Effector CD8-positive, alpha-beta T cell (primary cell): ENCODE results near the gene FGF1.

Source experiments
- DNase-seq: peaks from one replicate; lab custom pipeline; 2025; lab: John Stamatoyannopoulos, UW

The FGF1 gene

DNA sequence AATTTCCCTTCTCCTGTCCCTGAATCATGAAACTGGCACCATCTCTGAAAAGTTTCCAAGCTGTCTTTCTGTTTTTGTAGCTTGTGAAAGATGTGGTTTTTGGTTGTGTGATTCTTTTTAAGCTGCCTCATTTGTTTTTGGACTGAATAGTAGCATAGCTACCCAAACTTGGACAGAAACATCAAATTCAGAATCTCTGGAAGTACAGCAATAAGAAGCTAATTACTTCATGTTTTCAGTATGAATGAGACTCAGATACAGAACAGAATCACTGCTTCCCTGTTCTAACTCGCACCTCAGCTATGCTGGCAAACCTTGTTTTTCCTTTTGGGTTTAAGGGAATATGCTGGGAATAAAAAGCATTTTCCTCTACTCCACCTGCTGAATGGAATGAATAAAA lies 101.0 kb downstream of the FGF1 start:
- DNase-seq = no peak

DNA sequence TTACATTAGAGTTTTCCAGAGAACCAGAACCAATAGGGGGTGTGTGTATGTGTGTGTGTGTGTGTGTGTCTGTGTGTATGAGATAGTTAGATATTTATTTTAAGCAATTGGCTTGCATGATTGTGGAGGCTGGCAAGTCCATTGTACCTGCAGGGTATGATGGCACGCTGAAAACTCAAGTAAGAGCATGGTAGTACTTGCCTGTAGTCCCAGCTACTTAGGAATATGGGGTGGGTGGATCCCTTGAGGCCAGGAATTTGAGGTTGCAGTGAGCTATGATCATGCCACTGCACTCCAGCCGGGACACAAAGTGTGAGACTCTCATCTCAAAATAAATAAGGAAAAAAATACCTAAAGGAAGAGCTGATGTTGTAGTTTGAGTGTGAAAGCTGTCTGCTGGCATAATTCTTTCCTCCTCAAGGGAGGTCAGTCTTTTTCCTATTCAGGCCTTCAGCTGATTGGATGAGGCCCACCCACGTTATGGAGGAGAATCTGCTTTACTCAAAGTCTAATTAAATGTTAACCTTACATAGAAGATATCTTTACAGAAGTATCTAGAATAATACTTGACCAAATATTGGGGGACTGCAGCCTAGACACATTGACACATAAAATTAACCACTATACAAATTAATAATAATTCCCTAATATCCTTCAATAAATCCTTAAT lies 107.6 kb downstream of the FGF1 start:
- DNase-seq = no peak

DNA sequence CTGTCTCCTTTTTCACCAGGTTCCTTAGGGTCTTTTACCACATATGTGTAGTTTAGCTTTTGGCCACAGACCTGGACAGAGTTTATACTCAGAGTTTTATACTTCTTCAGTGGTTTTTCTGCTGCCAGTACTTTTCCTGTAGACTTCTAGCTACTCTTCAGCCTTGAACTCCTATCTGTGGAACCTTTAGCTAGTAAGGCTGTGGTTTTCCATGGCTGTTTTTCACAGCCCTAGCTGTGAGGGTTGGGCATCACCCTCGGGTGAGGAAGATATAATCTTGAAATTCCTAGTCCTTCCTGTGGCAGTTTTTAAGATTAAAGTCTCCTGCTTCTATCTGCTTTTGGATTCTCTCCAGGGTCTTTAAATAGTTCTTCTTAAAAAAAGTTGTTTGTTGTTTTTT lies 109.1 kb downstream of the FGF1 start:
- no peak for DNase-seq

DNA sequence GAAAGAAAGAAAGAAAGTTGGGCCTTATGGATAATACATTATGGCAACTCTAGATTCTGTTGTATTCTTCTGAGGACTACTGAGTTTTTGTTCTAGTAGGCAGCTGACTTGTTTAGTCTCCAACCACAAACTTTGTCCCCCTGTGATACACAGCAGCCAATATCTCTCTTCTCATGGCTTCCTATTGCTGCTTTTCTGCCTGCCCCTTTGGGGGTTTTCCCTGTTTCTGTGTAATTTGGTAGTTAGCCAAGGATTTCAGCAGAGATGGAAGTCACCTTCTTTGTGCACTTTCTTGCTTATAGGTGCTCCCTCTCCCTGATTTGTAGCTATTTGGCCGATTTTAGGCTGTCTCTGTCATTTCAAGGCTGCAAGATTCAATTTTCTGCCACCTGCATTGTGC lies 109.6 kb downstream of the FGF1 start:
- no peak for DNase-seq

DNA sequence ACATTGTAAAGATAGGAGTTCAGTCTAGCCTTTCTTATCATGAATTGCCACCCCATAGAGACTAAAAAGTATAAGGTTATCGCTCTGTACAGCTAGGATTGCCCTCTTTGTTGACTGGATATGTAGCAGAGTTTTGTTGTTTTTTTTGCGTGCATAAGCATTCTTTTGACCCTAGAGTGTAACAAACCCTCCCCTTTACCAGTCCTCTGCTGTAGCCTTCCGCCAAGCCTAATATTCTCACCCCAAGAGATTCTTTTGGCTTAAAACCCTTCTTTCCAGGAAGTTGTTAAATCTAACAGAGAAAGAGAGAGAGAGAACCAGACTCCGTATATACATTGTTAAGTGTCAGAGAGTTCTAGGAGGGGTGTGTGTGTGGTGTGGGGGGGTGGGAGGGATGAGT lies 113.9 kb downstream of the FGF1 start:
- no peak for DNase-seq

DNA sequence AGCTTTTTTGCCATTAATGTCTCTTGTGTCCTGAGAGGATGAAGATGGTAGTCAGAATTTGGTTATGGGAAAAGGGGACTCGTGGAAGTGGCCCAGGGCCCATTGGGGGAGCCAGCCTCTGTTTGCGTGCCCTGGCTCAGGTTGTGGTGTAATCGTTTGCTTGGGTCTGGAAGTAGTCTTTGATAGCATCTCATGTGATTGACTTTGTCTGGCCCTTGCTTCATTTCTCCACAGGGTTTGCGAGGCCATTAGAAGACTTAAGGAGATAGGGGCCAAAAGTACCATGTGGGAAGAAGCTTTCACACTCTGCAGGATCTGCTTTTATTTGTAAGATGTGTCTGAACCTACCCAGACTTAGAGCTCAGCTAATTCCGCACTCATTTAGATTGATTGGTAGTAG lies 114.5 kb downstream of the FGF1 start:
- no peak for DNase-seq

DNA sequence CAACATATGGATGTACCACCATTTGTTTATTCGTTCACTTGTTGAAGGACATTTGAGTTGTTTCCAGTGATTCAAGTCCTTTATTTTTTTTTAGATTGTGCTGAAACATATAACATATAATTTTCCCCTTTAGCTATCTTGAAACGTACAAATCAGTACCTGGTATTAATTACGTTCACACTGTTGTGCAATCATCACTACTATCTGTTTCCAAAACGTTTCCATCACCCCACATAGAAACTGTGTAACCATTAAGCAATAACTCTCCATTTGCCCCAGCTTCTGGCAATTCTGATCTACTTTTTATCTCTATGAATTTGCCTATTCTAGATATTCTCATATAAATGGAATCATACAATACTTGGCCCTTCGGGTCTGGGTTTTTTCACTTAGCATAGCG lies 116.0 kb downstream of the FGF1 start:
- no peak for DNase-seq

DNA sequence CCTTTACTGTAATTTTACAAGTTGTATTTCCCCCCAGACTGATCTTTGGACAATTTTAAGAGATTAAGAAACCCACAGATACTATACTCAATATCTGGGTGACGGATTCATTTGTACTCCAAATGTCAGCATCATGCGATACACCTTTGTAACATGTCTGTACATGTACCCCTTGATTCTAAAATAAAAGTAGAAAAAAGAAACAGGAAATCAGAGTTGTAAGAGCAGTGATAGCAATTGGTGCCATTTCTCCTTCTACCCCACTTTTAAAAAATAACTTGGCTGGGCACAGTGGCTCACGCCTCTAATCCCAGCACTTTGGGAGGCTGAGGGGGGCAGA lies 116.9 kb downstream of the FGF1 start:
- no peak for DNase-seq

DNA sequence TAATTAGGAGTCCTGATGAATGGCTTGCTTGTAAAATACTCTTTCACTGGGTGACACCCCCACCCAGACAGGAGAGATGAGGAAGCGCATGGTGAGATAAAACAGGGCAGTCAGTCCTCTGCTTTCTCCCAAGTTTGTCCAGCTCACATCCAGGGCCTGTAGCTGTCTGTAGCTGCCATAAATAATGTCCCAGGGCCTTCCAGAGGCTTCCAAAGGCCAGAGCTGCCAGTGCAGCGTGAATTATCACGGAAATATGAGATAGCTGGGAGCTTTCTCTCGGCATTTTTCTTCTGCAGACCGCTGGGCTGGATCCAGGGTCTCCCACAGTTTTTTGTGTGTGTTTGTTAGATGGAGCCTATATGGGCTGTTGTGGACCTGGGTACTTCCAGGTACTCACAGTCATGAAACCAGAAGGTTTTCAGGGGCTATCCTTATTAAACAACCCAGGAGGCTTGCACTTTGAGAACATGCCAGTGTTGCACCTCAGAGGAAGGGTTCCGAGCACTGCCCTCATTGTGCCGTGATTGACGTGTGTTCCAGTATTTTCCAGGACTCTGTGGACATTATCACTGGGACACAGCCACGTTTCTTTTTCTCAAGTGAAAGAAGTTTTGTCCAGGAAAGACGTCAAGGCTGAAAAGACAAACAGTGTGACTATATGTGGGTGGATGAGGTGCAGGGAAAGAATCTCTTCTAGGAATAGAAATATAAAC lies 117.5 kb downstream of the FGF1 start:
- DNase-seq = no peak

DNA sequence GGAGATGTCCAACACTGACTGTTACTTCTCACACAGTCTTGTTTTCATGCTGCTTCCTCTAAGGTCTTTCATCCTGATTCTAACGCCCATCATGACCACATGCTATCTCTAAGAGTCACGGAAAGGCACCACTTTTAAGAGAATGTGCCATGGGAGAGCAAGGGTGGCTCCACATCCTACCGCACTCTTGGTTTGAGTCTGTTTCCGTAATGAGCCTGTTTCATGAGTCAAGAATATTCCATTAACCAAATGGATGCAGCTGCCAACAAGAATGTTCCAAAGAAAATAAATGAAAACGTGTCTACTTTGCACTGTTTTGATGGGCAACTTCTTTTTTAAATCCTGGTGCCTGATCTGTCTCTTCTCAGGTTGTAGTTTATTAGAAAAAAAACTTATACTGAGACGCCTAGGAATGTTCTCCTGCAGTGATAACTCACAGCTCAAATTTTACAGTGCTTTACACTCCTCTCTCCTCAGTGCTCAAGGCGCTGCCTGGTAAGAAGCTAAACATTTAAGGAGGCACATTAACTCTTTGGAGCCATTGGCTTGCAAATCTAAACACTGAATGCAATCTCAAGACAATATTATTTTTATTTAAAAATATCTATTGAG lies 124.3 kb downstream of the FGF1 start:
- no peak for DNase-seq

DNA sequence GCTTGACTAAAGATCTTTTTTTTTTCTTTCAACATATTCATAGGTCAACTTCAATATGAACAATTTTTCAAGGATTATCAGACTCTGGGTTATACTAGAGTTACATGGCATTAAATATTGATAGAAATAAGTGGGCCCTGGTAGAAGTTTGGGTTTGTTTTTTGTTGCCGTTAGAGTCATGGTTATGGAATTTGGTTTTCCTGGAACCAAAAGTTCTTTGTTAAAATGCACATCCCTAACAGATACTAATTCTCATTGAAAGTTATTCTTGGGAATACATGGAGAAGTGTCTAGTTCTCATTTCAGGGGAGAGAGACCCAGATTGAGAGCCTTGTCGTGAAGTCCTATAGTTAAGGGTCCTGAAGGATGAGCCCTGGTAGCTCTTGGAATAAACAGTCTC lies 124.9 kb downstream of the FGF1 start:
- DNase-seq = no peak

DNA sequence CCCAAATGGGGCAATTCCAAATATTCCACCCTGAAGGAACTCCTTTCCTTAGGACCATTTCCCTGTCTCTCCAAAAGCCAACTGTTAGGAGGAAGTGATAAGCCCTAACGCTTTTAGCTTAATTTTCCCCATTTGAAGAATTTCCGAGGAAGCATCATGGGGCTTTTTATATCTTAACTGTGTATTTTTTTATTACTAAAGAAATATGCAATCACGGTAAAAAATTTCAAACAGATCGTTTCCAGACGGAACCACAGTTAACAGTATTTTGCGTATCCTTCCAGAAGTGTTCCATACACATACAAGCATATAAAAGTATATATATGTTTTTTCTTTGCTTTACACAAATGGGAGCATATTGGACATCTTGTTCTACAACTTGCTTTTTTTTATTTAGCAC lies 133.8 kb downstream of the FGF1 start:
- no peak for DNase-seq

DNA sequence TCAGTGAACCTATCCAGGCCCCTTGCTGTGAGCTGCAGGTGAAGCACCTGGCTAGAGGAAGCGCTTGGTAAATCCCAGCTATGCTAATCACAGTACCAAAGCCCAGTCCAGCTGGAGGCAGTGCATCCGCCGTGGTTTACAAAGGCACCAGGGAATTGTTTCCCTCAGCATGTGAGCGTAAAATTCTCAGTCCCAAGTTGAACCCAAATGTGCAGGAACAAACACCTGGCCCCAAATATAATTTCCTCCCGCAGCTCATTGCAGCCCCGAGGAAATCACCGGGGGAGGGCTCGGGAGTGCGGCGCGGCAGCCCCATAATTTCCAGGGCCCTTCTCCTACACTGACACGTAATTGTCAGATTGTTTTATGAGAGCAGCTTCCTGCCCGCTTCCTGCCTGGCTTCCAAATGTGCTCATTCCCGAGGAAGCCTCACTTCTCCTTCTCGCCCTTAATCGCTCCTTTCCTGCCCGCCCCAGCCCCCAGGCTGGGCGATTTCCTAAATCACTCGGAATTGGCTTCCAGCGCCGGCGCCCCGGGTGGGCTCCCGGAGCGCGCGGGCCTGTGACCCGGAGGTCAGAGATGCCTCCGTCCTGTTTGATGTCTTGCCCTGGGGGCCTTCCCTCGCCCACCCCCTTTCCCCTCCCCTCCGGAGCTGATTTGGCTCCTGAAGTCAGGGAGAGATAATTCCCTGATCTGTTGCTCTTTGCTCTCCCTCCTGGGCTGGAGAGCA lies 134.4 kb downstream of the FGF1 start:
- DNase-seq = no peak

DNA sequence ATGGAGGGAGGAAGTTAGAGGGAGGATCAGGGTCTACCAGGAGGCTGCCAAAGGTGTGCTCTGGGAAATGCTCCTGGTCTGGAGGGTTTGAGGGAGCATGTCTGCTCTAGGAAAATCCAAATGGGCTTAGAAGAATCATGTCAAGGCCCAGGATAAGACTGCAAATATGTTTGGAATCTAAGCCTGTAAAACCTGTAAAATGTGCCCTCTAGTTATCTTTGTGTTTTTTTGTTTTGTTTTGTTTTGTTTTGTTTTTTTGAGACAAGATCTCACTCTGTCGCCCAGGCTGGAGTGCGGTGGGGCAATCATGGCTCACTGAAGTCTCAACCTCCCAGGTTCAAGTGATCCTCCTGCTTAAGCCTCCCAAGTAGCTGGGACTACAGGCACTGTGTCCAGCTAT lies 135.4 kb downstream of the FGF1 start:
- no peak for DNase-seq

DNA sequence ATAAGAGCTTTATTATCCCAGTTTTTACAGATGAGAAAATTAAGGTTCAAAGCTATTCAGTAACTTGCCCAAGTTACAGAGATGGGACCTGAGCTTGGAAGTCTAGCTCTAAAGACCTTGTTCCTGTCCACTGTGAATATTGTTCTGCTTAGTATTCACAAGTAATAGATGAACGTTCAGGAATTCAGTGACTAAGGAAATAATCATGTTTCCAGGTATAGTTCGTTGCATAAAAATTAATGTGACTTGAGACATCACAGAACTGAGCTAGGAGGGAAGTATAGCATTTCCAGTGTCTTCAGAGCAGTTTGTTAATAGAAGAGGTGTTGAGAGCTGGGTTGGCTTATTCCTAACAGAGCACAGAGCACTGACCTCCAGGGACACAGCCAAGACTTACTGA lies 136.1 kb downstream of the FGF1 start:
- DNase-seq = no peak

DNA sequence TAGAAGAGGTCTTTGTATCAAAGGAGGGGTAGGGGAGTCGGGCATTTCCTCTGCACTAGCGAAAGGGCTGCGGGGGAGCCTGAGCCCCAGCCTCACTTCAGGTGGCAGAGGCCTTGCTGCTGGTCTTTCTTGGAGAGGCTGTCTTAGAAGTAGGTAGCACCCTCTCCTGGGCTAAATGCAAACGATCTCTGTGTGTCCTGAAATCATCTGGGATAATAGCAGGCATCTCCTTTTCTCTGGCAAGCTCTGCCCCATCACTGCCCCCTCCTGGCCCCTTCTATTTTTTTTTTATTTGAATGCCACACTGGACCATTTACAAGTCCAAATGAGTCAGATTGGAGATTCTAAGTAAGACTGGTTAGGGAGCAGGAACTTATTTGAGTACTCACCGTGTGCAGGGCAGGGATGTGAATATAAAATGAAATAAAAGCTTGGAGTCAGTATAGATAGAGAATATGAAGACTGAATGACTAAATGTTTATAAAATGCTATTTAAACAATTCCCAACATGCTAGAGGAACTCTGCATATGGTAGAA lies 137.1 kb downstream of the FGF1 start:
- no peak for DNase-seq

DNA sequence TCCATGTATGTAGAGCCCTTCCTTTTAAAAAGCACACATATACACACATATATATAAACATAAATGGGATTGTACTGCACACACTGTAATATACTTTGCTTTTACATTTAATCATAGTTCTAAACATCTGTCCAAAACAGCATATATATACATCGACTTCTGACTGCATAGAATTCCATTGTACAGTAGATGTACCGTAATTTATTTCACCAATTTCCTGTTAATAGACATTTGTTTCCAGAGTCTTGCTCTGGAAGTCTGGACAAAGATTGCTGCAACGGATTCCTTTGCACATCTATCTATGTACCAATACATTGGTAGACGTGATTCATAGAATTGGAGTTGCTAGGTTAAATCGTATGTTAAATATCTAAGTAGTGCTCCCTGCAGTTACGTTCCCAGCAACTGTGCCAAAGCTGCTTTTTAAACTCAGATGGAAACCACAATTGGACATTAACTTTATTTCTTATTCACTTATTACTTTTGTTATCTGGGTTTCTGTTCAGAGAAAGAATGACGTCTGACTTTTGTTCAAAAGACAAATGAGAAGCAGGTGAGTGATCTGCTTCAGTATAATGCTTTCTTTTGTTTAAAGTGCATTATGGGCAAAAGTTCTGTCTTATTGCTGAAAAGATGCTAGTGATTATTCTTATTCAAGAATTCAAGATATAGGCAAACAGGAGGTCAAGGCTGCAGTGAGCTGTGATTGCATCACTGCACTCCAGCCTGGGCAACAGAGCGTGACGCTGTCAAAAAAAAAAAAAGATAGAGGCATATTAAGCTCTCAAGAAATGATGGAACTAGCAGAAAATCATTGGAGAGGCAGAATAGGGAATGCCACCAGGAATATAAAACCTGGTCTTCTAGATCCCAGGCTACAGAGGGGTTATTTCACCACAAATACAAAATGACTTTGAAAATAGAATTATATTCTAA lies 138.2 kb downstream of the FGF1 start:
- DNase-seq = no peak

DNA sequence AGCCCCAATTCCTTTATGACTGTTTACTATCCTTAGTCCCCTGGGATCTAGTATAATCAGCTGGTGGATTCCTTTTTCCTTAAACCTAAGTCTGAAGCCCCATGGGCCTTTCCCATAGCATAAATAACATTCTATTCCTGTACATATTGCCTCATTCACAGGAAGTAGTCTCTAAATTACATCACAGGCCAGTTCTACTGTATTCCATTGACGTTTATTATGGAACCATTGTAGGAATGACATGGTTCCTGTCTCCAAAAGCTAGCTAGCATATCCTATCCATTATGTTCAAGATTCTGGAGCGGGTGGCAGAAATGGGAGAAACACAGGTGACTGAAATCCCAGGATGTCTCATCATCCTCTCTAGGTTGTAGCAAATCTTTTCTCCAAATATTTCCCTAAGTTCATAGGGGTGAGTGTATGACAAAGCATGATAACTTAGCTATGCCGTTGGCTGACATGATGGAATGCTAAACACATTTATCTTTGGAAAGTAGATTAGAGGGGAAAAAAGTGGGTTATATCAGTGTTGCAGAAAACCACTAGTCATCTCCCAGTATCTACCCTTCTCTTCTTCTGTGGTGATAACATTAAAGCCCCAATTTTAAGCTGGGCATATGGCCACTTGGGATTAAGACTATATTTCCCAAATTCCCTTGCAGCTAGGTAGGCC lies 140.1 kb downstream of the FGF1 start:
- DNase-seq = no peak

DNA sequence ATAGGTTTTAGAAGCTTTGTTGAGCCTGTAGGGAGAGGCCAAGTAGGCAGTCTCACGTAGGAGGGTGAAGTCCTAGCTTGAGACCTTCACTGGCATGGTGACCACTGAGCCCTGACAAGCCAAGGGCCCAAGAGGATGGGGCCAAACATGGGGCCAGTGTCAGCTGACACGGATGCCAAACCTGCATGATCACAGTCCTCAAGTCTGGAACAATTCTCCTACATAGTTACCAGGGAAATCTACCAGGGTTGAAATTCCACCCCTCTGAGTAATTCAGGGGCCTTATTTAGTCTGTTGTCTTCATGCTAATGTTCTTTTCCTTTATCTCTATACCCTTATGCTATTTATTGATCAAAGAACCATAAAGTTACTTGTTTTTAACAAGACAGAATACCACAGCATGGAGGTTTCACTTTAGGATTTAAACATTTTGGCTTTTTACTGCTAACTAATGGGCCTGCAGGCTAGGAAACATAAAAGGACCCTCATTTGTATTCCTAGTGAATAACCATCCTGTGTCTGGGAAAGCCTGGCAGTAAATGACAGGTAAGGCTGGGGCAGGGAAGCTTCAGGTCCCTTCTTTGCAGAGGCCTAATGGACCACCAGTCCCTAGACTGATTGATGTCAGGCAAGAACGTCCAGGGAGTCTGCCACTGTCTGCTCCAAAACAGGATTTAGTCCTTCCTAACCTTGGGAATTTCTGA lies 140.8 kb downstream of the FGF1 start:
- DNase-seq = no peak

DNA sequence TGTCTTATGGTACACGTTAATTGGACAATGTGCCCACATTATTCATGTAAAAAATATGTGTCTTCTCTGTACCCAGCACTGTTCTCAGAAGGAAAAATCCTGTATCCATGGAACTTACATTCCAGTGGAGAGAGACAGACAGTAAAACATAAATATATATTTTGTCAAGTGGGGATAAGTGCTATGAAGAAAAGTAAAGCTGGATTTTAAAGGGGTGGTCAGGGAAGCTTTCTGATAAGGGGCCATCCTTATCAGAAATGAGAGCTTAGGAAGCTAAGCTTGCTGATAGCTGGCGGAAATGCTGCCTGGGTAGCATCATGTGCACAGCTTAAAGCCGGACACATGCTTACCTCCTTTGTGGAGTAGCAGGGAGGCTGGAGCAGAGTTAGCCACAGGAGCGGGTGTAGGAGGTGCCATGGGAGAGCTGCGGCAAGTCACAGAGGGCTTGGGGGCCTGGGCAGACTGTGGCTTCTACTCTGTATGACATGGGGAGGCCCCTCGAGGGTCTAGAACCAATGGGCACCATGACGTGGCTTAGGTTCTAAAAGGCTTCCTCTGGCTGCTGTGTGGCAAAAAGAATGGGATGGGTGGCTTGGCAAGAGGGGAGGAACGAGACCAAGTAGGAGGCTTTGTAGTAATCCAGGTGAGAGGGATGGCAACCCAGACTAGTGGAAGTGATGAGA lies 141.7 kb downstream of the FGF1 start:
- DNase-seq = no peak
